ENCODE results near the gene KCNH2. TPM values are rescaled to one million over a fixed set of nuclear protein-coding genes. Genes with fewer than 3 reads are reported as not detected.

Gene KCNH2
- total RNA-seq, 2 experiments from 2014 or later: 5.8 to 7.5 TPM

DNA sequence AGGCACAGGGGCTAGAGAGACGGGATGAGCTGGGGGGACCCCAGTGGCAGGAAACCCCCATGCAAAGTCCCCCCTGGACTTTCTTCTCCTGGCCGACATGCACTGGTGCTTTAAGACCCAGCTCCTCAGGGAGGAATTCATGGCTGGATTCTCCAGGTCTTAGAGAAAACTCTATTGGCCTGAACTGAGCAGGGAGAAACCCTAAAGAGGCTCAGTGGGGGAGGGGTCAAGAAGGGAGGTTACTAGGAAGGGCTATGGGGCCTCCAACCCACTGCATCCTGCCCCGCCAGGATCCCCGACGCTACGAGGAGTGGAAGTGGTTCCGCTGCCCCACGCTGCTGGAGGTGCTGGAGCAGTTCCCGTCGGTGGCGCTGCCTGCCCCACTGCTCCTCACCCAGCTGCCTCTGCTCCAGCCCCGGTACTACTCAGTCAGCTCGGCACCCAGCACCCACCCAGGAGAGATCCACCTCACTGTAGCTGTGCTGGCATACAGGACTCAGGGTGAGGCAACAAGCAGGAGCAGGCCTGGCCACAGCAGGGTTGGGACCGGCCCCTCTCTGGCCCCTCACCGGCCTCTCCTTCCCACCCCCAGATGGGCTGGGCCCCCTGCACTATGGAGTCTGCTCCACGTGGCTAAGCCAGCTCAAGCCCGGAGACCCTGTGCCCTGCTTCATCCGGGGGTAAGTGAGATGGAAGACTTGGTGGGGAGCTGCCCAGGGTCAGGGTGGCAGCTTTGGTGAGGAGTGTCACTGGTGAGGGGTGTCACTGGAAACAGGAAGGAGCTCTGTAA, 32.4 kb upstream of the KCNH2 start:
- Histone ChIP-seq H3K9me2 (ENCODE audit: insufficient read depth, low read length) (no peaks in the 10 kb centered on the region), H3K79me2 (ENCODE audit: insufficient read depth, low read depth, low read length) (no peaks in the 10 kb centered on the region), H3K4me2 (ENCODE audit: low read length) (no peak overlapping the region), H3K4me1 (ENCODE audit: insufficient read depth, low read length, poor library complexity, severe bottlenecking) (peaks cover 7% of the 10 kb centered on the region), H3K36me3 (ENCODE audit: insufficient read depth, low read length) (no peaks in the 10 kb centered on the region), H2AFZ (ENCODE audit: low read length) (no peak overlapping the region), H3K4me3 (ENCODE audit: low read depth, low read length, poor library complexity, severe bottlenecking) (no peak overlapping the region), H3K9me3 (ENCODE audit: low read length) (no peaks in the 10 kb centered on the region), H4K20me1 (ENCODE audit: insufficient read depth, low read length) (no peaks in the 10 kb centered on the region), H3K27ac (ENCODE audit: low read depth, low read length, poor library complexity, severe bottlenecking) (no peak overlapping the region)
- no peak for DNase-seq (ENCODE audit: low spot score)
- ChIA-PET POLR2A (no interaction called here), CTCF (ENCODE audit: unreplicated experiment) (interaction anchor here (0.8 to 1.1 kb wide), 3 partner anchors 15 to 112 kb away, joined by 3 read pairs; no protein-coding TSS in a partner anchor)
- intact Hi-C loops (cut with micrococcal nuclease; ENCODE audit: unreplicated experiment): no loop called here
- no TSS peak for BruUV-seq (replicated peaks)
- TF ChIP-seq EZH2phosphoT487 (IDR thresholded peaks at IDR 0.05; ENCODE audit: borderline replicate concordance, low read depth, low read length): no peak
- no peak for TF ChIP-seq CTCF (conservative IDR thresholded peaks at IDR 0.05; ENCODE audit: low read length)

GRCh38 chr7:151010037-151010306, 31.9 kb upstream of the KCNH2 start:
- intact Hi-C loops (cut with micrococcal nuclease; ENCODE audit: unreplicated experiment): no loop called here

More at GRCh38 chr7:151010037-151010306, 31.9 kb upstream of the KCNH2 start:
- Histone ChIP-seq H3K36me3 (ENCODE audit: insufficient read depth, low read length) (no peaks in the 10 kb centered on the region), H3K79me2 (ENCODE audit: insufficient read depth, low read depth, low read length) (no peaks in the 10 kb centered on the region), H3K4me1 (ENCODE audit: insufficient read depth, low read length, poor library complexity, severe bottlenecking) (peaks cover 7% of the 10 kb centered on the region), H3K9me2 (ENCODE audit: insufficient read depth, low read length) (no peaks in the 10 kb centered on the region), H3K4me2 (ENCODE audit: low read length) (no peak overlapping the region), H3K4me3 (ENCODE audit: low read depth, low read length, poor library complexity, severe bottlenecking) (no peak overlapping the region), H4K20me1 (ENCODE audit: insufficient read depth, low read length) (no peaks in the 10 kb centered on the region), H3K9me3 (ENCODE audit: low read length) (no peaks in the 10 kb centered on the region), H2AFZ (ENCODE audit: low read length) (no peak overlapping the region), H3K27ac (ENCODE audit: low read depth, low read length, poor library complexity, severe bottlenecking) (no peak overlapping the region)
- TF ChIP-seq CTCF (conservative IDR thresholded peaks at IDR 0.05; ENCODE audit: low read length) (no peak), EZH2phosphoT487 (IDR thresholded peaks at IDR 0.05; ENCODE audit: borderline replicate concordance, low read depth, low read length) (no peak)
- CTCF ChIA-PET (ENCODE audit: unreplicated experiment): interaction anchor here (1.1 kb wide), 1 partner anchor 112 kb away, joined by 3 read pairs; no protein-coding TSS in a partner anchor
- DNase-seq (ENCODE audit: low spot score): no peak
- POLR2A ChIA-PET: interaction anchor here (0.6 kb wide), 1 partner anchor 16 kb away, joined by 3 read pairs; no protein-coding TSS in a partner anchor
- no TSS peak for BruUV-seq (replicated peaks)
